Activated T-cell treated with anti-CD3 and anti-CD28 coated beads for 1 hour (primary cell): ENCODE results near the gene TYR.
"Not testable (repeated sequence)": the region's sequence is repeated elsewhere in the genome, so short reads cannot be mapped to it uniquely, and the experiment has no call there.

Experiments used
- DNase-seq: peaks from one replicate; pipeline ENCODE4 v3.0.0-alpha.2; 2020; ENCODE audit warnings: low read depth

The TYR gene

DNA sequence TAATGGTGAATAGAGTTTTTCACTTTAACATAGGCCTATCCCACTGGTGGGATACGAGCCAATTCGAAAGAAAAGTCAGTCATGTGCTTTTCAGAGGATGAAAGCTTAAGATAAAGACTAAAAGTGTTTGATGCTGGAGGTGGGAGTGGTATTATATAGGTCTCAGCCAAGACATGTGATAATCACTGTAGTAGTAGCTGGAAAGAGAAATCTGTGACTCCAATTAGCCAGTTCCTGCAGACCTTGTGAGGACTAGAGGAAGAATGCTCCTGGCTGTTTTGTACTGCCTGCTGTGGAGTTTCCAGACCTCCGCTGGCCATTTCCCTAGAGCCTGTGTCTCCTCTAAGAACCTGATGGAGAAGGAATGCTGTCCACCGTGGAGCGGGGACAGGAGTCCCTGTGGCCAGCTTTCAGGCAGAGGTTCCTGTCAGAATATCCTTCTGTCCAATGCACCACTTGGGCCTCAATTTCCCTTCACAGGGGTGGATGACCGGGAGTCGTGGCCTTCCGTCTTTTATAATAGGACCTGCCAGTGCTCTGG lies at the start of gene TYR:
TSS of gene TYR (plus strand) at position 185 of the 541 bp plus-strand sequence. CDS start at position 264, 79 bp downstream.
- DNase-seq: no peak

GRCh38 chr11:89136606-89137005 lies 41.1 kb upstream of the TYR start:
- DNase-seq: no peak

GRCh38 chr11:89147229-89147628 lies 30.4 kb upstream of the TYR start:
- DNase-seq: no peak

DNA sequence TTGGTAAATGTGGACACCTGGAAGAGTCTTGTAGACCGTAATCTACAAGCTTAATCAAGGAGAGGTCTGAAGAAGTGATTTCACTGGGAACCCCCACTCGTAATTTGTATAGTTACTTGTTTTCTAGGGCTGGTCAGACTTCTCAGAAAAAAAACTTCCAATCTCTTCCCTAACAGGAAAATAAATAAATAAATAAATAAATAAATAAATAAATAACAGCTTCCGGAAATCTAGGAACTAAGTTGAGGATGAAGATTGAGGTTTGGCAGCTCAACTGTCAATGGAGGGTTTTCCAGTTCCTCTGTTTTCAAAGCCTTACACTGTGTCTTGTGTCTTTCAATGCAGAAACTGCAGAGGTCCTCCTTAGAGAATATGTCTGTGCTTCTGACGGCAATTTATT lies 17.7 kb upstream of the TYR start:
- no peak for DNase-seq

DNA sequence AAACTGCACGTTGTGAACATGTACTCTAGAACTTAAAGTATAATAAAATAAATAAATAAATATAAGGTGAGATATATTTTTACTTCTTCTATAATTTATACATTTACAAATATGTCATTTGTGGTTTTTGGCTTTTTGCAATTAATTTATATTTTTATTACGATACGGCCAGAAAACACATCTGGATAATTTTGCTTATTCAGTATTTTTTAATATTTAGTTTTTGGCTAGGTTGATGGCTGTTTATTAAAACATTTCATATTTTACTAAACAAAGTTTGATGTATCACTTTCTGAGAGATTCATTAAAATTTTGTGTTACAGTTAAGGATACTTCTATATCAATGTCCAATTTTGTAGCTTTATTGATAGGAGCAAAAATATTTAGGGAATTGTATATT lies 15.7 kb upstream of the TYR start:
- DNase-seq: no peak

DNA sequence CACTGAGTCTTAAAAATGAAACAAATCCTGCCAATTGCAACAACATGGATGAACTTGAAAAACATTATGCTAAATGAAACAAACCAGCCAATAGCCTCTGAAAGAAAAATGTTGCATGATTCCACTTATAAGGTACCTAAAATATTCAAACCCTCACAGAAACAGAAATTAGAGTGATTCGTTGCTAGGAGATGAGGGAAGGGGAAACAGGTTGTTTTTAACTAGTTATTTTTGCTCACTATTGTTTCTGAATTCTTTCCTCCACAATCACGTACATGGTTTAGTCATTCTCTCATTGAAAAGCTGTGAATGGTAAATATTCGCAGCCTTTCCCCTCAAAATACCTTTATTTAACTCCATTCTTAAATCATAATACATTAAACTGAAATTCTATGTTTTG lies 14.0 kb upstream of the TYR start:
- DNase-seq: no peak

DNA sequence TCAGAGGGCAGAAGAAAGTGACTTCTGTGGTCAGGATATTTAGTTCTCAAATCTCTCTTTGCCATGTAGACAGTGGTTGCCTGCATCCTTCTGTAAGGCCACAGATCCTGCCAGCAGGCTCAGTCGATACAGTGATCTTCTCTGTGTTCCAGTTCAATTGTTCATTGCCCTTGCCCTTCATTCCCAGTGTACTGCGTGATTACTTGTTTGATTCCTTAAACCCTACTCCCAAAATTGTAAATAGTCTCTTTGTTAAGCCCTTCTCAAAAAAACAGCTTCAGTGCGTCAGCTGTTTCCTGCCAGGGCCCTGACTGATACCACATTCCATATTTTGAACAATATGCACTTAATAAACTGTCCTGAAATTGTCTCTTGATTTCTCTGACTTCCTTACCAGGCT lies 9.3 kb upstream of the TYR start:
- no peak for DNase-seq

- no peak for DNase-seq
Measured at GRCh38 chr11:89175796-89176195, 1.9 kb upstream of the TYR start.

DNA sequence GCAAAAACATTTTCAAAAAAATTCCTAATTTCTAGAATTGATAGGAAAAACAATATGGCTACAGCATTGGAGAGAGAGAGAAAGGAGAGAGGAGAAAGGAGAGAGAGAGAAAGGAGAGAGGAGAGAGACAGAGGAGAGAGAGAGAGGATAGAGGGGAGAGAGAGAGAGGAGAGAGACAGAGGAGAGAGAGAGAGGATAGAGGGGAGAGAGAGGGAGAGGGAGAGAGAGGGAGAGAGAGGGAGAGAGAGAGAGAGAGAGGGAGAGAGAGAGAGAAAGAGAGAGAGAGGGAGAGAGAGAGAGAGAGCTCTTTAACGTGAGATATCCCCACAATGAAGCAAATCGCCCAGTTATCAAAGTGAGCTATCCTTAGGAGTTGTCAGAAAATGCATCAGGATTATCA lies 737 bp upstream of the TYR start:
- DNase-seq: no peak

DNA sequence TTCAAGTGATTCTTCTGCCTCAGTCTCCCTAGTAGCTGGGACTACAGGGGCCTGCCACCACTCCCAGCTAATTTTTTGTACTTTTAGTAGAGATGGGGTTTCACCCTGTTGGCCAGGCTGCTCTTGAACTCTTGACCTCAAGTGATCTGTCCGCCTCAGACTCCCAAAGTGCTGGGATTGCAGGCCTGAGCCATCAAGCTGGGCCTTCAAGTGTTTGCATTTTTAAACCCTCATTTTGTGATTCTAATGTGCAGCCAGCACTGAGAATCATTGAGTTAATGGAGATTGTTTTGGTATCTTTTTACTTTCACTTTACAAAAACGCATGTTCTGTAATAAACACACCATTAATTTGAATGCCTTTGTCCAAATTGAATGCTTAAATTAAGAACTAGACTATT lies 3.4 kb downstream of the TYR start:
- no peak for DNase-seq

DNA sequence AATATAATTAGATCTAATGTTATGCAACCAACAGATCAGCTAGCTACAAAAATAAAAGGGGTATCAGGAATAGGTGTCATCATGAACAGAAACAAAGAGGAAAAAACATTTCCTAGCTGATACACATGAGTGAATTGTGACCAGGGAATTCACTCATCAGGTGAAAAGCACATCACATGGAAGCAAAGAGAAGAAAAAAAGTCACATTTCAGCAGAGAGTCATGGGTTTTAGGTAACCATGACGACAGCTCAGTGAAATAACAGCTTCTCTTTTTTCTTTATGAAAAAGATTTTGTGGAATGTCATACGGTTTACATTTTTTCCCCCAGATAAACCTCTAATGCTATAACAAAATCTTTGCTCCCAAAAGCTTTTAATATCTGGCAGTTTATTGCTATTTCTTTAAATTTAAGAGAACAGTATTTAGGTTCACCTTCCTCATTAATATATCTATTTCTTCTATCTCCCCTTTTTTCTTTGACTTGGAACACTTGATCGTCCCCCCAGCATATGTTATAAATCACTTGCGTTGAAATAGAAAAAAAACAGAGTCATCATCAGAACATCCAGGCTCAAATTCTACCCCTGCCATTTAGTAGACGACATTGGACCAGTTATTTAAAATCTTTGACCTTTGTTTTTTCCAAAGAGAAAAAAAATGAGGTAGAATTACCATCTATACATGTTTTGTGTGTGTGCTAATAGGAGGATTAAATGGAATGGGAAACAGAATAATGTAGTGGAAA lies 5.3 kb downstream of the TYR start:
- no peak for DNase-seq

DNA sequence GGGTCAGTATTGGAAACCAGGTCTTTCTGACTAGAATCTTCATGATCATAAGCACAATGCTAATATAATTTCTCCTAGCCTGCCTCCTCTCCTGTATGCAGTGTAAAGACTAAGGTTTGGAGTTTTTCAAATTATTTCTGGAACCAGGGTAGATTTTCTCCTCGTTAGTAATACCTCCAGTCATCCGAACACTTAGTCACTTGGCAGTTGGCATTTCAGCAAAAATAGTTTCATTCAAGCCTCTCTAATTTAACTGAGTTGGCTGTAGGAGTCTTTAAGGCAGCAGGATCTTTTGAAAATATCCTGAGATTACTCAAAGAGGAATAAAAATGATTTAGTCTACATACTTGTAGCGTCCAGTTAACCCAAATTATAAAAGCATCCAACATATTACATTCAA lies 6.3 kb downstream of the TYR start:
- no peak for DNase-seq

- no peak for DNase-seq
Measured at GRCh38 chr11:89189776-89190175, 12.1 kb downstream of the TYR start.

DNA sequence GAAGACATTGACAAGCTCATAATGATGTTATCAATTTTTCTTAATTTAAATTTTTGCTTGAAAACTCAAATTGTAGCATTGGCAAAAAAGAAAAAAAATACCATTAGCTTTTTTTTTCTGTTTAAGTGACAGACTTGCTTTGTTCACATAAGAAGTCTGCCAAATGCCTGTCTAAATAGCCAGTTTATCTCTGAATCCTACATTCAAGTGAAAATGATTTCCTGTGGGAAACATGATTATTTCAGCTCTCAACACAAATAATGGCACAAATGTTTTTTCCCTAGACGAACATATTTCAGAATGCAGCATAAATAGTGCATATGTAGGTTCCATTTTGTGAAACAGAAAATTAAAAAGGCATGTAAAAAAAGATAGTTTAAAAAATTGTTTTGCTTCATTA lies 23.5 kb downstream of the TYR start:
- DNase-seq: no peak

DNA sequence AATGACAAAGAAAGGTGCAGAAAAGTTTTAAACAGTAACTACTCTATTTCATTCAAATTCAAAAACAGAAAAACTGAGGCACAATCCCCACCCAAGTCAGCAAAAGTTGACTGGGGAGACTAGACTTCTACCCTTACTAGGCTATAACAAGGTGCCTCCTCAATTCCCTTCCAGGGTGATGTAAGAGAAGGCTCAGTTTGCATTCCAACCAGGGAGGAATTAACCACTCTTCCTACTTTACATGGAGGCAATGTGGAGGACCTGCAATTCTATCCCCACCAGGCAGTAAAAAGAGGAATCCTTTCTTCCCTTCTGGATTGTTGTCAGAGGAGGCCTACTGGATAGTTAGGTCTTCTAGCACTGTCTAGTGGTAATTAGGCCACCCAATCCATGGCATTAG lies 26.1 kb downstream of the TYR start:
- DNase-seq: no peak

DNA sequence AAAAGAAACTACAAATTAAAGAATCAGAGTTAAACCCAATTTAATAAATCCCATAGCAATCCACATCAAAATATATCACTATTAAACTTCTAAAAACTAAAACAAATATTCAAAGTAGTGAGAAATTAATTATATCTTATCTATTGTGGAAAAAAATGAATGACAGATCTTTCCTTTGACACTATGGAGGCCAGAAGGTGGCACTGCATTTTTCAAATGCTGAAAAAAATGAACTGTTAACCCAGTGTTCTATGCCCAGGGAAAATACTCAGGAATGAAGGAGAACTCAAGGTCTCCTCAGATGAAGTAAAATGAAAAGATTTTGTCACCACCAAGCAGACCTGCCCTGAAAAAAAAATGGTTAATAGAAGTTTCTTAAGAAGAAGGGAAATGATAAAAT lies 27.7 kb downstream of the TYR start:
- no peak for DNase-seq

DNA sequence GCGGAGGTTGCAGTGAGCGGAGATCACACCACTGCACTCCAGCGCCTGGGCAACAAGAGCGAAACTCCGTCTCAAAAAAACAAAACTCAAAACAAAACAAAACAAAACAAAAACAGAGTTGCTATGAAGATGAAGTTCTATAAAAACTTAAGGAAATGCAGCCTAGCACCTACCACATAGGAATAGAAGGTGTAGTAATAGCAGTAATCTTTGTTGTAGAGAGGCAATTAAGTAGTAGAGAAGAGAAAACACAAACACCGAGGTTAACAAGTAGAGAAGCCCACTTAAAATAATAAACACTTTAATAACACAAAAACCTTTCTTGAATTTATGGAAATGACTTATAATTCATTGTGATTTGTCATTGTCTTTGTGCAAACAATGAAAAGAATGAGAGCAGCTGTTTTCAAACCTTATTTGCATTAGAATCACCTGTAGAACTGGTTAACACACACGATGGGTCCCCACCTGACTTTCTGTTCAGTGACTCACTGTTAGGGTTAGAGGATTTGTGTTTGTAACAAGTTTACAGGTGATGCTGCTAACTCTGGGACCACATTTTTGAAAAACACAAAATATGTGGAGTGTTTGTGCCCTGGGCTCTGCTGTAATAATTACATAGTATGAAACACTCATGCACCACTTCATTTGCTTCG lies 43.1 kb downstream of the TYR start:
- no peak for DNase-seq

DNA sequence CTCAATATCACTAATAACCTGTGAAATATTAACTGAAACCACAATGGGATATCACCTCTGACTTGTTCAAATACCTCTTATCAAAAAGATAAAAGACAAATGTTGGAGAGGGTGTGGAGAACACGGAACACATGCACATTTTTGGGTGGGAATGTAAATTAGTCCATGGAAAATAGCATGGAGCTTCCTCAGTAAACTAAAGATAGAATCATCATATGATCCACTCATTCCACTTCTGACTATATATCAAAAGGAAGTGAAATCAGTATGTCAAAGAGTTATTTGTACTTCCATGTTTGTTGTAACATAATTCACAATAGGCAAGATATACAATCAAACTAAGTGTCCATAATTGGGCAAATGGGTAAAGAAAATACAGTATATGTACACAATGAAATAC lies 57.4 kb downstream of the TYR start:
- DNase-seq: no peak

DNA sequence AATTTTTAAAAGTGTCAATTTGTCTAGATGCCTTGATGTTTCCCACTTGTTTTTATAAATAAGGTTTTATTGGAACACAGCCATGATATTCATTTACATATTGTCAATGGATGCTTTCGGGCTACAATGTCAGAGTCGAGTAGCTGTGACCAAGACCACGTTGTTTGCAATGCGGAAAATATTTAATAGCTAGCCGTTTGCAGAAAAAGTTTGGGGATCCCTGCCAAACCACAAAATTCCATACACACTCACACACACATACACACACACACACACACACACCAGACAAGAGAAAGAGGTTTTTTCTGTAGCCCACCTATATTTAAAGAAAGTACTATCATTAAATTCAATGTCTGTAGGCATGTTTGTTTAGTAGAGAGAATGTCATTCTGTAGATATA lies 58.3 kb downstream of the TYR start:
- no peak for DNase-seq

- not testable (repeated sequence) for DNase-seq
Measured at GRCh38 chr11:89247007-89247406, 69.3 kb downstream of the TYR start.

DNA sequence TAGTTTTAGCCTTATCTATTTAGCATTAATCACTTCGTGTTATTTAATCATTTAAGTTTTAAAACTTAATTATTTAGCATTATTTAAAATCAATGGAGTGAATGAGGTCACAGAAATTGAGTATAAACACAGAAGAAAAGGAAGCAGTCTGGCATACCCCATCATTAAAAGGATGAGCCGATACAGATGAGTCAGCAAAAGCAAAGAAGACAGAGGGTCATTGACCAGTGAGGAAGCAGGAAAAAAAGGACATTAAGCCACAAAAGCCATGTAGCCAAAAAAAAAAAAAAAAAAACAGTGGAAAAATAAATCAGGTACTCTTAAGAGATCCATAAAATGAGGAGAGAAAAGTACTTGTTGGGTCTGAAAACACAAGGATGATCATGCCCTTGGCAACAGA lies 71.5 kb downstream of the TYR start:
- DNase-seq: no peak

DNA sequence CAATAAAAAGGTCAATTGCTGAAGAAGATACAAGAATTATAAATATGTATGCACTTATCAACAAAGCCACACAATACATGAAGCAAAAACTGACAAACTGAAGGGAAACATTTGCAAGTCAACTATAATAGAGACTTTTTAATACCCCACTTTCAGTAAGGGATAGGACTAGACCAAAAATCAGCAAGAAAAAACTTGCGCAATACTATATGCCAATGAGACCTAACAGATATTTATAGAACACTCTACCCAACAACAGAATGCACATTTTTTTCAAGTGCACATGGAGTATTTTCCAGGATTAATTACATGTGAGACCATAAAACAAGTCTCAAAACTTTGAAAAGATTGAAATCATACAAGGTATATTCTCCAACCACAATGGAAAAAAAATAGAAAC lies 83.8 kb downstream of the TYR start:
- not testable (repeated sequence) for DNase-seq

DNA sequence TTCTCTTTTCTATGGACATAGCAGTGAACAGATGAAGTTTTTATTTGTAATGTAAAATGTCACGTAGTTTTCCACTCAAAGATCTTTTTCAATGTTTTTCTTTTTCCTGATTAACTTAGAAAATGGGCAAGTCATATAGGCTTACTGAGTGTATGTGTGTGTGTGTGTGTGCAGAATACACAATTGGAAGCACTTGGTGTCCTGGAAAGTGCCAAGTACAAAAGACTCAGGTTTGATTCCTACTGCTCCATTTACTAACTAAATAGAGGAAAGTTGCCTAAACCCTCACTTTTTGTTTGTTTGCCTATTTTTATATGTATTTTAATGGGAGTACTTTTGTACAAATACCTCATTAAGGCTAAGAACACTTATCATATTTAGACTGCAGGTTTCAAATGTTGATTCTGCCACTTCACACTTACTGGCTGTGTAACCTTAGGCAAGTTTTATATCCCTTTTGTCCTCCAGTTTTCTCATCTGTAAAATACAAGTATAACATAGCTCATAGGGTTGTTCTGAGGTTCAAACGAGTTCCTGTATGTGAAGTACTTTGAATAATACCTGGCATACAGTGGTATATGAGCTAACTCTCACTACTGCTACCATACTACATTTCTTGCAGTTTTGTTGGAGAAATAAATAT lies 90.1 kb downstream of the TYR start:
- DNase-seq: no peak
